Fibroblast of lung (primary cell): ENCODE data around the gene CTNNA1.
A peak's percentile ranks its signal among the peaks of the same experiment; 100 is the strongest.

ENCODE experiments used
- CTCF ChIP-seq, 2 donors: IDR thresholded peaks in 1 of 2; conservative IDR thresholded peaks in 1 of 2; 1 replicate in 1 of 2; 2 replicates in 1 of 2; pipeline ENCODE4 v1.5.1; 2011 to 2012; ENCODE audit warnings: low read length in 2 of 2, control low read depth in 1 of 2, inconsistent platforms in 1 of 2, low read depth in 1 of 2, mild to moderate bottlenecking in 1 of 2
- EZH2 ChIP-seq: IDR thresholded peaks from 2 replicates; pipeline ENCODE4 v1.5.1; 2012; ENCODE audit warnings: low read length, control low read depth, mild to moderate bottlenecking; ENCODE audit errors: missing control alignments

DNA sequence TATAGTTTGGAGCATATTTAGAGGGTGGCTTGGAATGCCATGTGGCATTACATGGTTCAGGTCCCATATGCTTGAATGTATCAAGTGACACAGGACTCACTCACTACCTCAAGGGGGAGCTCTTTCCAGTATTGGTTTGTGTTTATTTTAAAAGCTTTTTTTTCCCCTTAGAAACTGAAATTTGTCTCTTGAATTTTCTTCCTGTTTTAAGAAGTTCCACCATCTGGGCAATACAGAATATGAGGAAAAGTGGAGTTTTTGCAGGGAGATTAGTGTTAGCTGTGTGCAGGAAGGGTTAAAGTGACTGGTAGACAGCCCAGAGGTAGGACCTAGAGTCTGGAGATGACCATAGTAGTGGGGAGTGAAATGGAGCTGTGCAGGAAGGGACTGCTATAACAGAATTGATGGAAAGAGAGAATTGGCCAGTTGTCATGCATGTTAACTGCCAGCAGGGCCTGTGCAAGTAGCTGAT lies 36.6 kb downstream of the CTNNA1 start:
- TF ChIP-seq EZH2 = no peak
- TF ChIP-seq CTCF (conservative IDR thresholded peaks at IDR 0.05 in 1 of 2, IDR thresholded peaks at IDR 0.05 in 1 of 2; ENCODE audit: low read depth in 1 of 2, low read length in 2 of 2) = peak; percentile 16 to 78
